ENCODE data around the gene LYG2.
"Not testable (repeated sequence)": the region's sequence is repeated elsewhere in the genome, so short reads cannot be mapped to it uniquely, and the experiment has no call there.

LYG2 gene

GRCh38 chr2:99255491-99256318, at the start of gene LYG2:
Gene LYG2 (minus strand): TSS chr2:99255666. CDS start chr2:99254260, 1,406 bp downstream.
- no peak for DNase-seq

GRCh38 chr2:99301097-99301496, 45.6 kb upstream of the LYG2 start, which contains the start of gene LYG1:
Gene LYG1 (minus strand): TSS chr2:99301197. CDS start chr2:99295670, 5,527 bp downstream.
- not testable (repeated sequence) for DNase-seq

GRCh38 chr2:99299580-99299979, 44.1 kb upstream of the LYG2 start:
- no peak for DNase-seq

- no peak for DNase-seq
These were observed 42.5 kb upstream of the LYG2 start for GRCh38 chr2:99297994-99298393.

- DNase-seq: no peak
These were observed 30.1 kb upstream of the LYG2 start for GRCh38 chr2:99285526-99285925.

GRCh38 chr2:99279969-99280695, 24.7 kb upstream of the LYG2 start:
- DNase-seq: no peak

- DNase-seq: peak; percentile 94
These were observed 23.4 kb upstream of the LYG2 start for GRCh38 chr2:99278793-99279291.

GRCh38 chr2:99278195-99278765, 22.8 kb upstream of the LYG2 start:
- peak; percentile 30 for DNase-seq

GRCh38 chr2:99275882-99276281, 20.4 kb upstream of the LYG2 start:
- no peak for DNase-seq

- DNase-seq: peak; percentile 8
These were observed 5.8 kb upstream of the LYG2 start for GRCh38 chr2:99261242-99261641.

GRCh38 chr2:99260184-99260583, 4.7 kb upstream of the LYG2 start:
- no peak for DNase-seq

GRCh38 chr2:99259465-99259864, 4.0 kb upstream of the LYG2 start:
- DNase-seq: no peak

- DNase-seq: no peak
These were observed 1.2 kb upstream of the LYG2 start for GRCh38 chr2:99256677-99257076.

GRCh38 chr2:99249951-99250350, 5.5 kb downstream of the LYG2 start:
- DNase-seq: no peak

- DNase-seq: no peak
These were observed 13.3 kb downstream of the LYG2 start for GRCh38 chr2:99242151-99242550.

- no peak for DNase-seq
These were observed 15.0 kb downstream of the LYG2 start for GRCh38 chr2:99240431-99240830.

- no peak for DNase-seq
These were observed 16.9 kb downstream of the LYG2 start for GRCh38 chr2:99238599-99238998.

GRCh38 chr2:99233177-99233576, 22.3 kb downstream of the LYG2 start:
- not testable (repeated sequence) for DNase-seq

GRCh38 chr2:99217929-99218501, 37.5 kb downstream of the LYG2 start:
- no peak for DNase-seq

- DNase-seq: no peak
These were observed 39.4 kb downstream of the LYG2 start for GRCh38 chr2:99216096-99216495.

GRCh38 chr2:99205491-99205890, 50.0 kb downstream of the LYG2 start:
- DNase-seq: no peak

GRCh38 chr2:99201959-99202678, 53.3 kb downstream of the LYG2 start:
- no peak for DNase-seq

Measured in NCI-H2171 treated with DMSO at 0.1 percent for 48 hours (cell line).